GM21360 (cell line): ENCODE measurements around the gene DPP4.
A peak's percentile ranks its signal among the peaks of the same experiment; 100 is the strongest.

ENCODE experiments used
- ATAC-seq: cut with Tn5 transposase; IDR thresholded peaks from one replicate; pipeline ENCODE4 v1.9.1; 2021; ENCODE audit warnings: mild to moderate bottlenecking, moderate library complexity; ENCODE audit not compliant: unreplicated experiment

The DPP4 gene

GRCh38 chr2:162086904-162087303, 12.9 kb upstream of the DPP4 start:
- no peak for ATAC-seq

GRCh38 chr2:162085090-162085891, 11.3 kb upstream of the DPP4 start:
- ATAC-seq, result no peak

GRCh38 chr2:162084536-162084935, 10.5 kb upstream of the DPP4 start:
- no peak for ATAC-seq

GRCh38 chr2:162082681-162083080, 8.7 kb upstream of the DPP4 start:
- no peak for ATAC-seq

GRCh38 chr2:162082036-162082435, 8.0 kb upstream of the DPP4 start:
- no peak for ATAC-seq

GRCh38 chr2:162079514-162079913, 5.5 kb upstream of the DPP4 start:
- no peak for ATAC-seq

GRCh38 chr2:162075689-162076132, 1.7 kb upstream of the DPP4 start:
- ATAC-seq, result no peak

- ATAC-seq, result no peak
Measured at GRCh38 chr2:162074928-162075688, 1.1 kb upstream of the DPP4 start.

- ATAC-seq, result no peak
Measured at GRCh38 chr2:162074632-162074895, 549 bp upstream of the DPP4 start.

- ATAC-seq, result peak; percentile 2
Measured at GRCh38 chr2:162072976-162073887, 783 bp downstream of the DPP4 start.

GRCh38 chr2:162072181-162072702, 1.8 kb downstream of the DPP4 start:
- peak; percentile 65 for ATAC-seq

GRCh38 chr2:162071001-162071400, 3.0 kb downstream of the DPP4 start:
- ATAC-seq, result no peak

- no peak for ATAC-seq
Measured at GRCh38 chr2:162070228-162070936, 3.6 kb downstream of the DPP4 start.

GRCh38 chr2:162069267-162069903, 4.6 kb downstream of the DPP4 start:
- ATAC-seq, result no peak

GRCh38 chr2:162067596-162067995, 6.4 kb downstream of the DPP4 start:
- ATAC-seq, result no peak

- ATAC-seq, result no peak
Measured at GRCh38 chr2:162065767-162066166, 8.2 kb downstream of the DPP4 start.

- peak; percentile 45 for ATAC-seq
Measured at GRCh38 chr2:162063899-162064298, 10.1 kb downstream of the DPP4 start.

- no peak for ATAC-seq
Measured at GRCh38 chr2:162063281-162063680, 10.7 kb downstream of the DPP4 start.

- no peak for ATAC-seq
Measured at GRCh38 chr2:162062559-162062958, 11.5 kb downstream of the DPP4 start.

- no peak for ATAC-seq
Measured at GRCh38 chr2:162061021-162061420, 13.0 kb downstream of the DPP4 start.
